ENCODE measurements around the gene KRIT1.

KRIT1 gene

GRCh38 chr7:92150450-92151017 lies 95.2 kb downstream of the KRIT1 start:
- DNase-seq = no peak

DNA sequence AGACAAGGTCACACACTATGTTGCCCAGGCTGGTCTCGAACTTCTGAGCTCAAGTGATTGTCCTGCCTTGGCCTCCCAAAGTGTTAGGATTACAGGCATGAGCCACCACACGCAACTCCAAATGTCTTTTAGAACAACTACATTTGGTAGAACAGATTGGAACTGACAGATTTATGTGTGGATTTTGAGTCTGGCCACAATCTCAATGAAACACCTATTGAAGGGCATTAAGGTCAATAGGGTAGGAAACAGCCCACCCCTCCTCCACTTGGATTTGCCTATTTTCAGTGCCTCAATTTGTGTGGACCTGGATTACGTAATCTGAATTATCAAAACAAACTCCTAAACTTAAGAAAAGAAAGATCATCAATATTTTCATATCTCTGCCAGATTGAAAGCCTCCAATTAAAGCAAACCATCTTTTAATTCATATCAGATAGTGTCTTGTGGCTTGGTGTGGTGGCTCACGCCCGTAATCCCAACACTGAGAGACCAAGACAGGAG lies 95.9 kb downstream of the KRIT1 start:
- no peak for DNase-seq
